ENCODE data around the gene TOP3B. TPM values are rescaled to one million over a fixed set of nuclear protein-coding genes. Genes with fewer than 3 reads are reported as not detected.

The TOP3B gene
- total RNA-seq, 2 experiments from 2014 or later = 82.6 to 98.7 TPM

DNA sequence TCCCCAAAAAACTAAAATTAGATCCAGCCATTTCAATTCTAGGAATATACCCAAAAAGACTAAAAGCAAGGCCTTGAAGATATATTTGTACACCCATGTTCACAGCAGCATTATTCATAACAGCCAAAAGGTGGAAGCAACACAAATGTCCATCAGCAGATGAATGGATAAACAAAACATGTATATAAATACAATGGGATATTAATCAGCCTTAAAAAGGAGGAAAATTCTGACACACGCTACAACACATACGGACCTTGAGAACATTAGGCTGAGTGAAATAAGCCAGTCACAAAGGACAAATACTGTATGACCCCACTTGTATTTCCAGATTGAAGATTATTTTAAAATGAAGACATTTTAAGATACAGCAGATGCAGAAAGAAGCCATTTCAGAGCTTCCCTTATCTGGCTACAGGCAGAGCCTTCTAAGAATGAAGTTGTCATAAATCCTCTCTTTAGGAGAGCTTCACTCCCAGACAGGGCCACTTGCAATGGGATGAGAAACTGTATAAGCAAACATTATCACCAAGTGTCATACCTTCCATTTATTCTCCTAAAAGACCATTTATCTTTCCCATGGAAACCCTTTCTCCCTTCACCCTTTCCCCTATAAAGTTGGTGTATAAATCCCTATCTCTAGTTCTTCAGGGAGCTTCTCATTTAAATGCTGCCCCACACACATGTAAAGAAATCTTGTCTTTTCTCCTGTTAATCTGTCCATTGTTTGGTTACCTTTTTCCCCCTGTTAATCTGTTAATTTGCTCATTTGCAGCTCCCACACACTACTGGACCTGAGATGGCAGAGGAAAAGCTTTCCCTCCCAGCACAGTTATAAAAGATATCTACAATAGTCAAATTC is 19.3 kb upstream of the TOP3B start:
- Histone ChIP-seq H3K9me2 (ENCODE audit: insufficient read depth, low read length) (no peaks in the 10 kb centered on the region), H2AFZ (ENCODE audit: low read length) (no peak overlapping the region), H3K79me2 (ENCODE audit: insufficient read depth, low read depth, low read length) (no peaks in the 10 kb centered on the region), H3K27ac (ENCODE audit: low read depth, low read length, poor library complexity, severe bottlenecking) (no peak overlapping the region), H3K4me1 (ENCODE audit: insufficient read depth, low read length, poor library complexity, severe bottlenecking) (no peaks in the 10 kb centered on the region), H4K20me1 (ENCODE audit: insufficient read depth, low read length) (no peaks in the 10 kb centered on the region), H3K9me3 (ENCODE audit: low read length) (no peaks in the 10 kb centered on the region), H3K36me3 (ENCODE audit: insufficient read depth, low read length) (no peaks in the 10 kb centered on the region), H3K4me2 (ENCODE audit: low read length) (no peak overlapping the region), H3K4me3 (ENCODE audit: low read depth, low read length, poor library complexity, severe bottlenecking) (no peak overlapping the region)
- POLR2A ChIA-PET = interaction anchor here (0.6 kb wide), 2 partner anchors 215 to 1886 kb away, joined by 3 read pairs; no protein-coding TSS in a partner anchor
- TF ChIP-seq, protein P1, sequence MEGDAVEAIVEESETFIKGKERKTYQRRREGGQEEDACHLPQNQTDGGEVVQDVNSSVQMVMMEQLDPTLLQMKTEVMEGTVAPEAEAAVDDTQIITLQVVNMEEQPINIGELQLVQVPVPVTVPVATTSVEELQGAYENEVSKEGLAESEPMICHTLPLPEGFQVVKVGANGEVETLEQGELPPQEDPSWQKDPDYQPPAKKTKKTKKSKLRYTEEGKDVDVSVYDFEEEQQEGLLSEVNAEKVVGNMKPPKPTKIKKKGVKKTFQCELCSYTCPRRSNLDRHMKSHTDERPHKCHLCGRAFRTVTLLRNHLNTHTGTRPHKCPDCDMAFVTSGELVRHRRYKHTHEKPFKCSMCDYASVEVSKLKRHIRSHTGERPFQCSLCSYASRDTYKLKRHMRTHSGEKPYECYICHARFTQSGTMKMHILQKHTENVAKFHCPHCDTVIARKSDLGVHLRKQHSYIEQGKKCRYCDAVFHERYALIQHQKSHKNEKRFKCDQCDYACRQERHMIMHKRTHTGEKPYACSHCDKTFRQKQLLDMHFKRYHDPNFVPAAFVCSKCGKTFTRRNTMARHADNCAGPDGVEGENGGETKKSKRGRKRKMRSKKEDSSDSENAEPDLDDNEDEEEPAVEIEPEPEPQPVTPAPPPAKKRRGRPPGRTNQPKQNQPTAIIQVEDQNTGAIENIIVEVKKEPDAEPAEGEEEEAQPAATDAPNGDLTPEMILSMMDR (conservative IDR thresholded peaks at IDR 0.05; ENCODE audit: low read length) = no peak
- no peak for TF ChIP-seq EZH2phosphoT487 (IDR thresholded peaks at IDR 0.05; ENCODE audit: borderline replicate concordance, low read depth, low read length)
- no TSS peak for BruUV-seq (replicated peaks)
- CTCF ChIA-PET (ENCODE audit: unreplicated experiment) = no interaction called here
- DNase-seq (ENCODE audit: low spot score) = no peak
- intact Hi-C loops (cut with micrococcal nuclease; ENCODE audit: unreplicated experiment) = no loop called here

DNA sequence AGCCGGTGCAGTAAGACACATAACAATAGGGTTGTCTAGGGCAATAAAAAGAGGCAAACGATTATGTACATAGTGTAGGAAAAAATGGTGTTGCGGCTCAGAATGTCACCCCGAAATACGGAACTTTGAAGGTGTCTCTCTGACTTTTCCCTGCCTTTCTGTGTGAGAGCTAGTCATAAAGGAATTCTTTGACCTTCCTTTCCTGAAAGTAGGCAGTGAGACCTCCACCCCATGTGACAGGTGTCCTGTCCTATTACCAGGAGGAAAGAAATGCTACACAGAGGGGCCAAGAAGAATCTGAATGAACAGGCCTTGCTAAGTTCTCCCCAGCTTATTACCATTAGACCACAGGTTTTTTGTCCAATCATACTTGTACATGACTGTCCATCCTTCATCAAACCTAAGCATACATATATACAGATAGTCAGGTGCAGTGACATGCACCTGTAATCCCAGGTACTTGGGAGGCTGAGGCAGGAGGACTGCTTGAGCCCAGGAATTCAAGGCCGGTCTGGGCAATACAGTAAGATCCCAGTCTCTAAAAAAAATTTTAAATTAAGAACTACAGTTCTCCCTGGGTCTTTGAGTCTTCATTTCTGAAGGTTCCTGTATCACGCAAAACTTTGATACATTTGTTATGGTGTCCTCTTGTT is 16.1 kb upstream of the TOP3B start:
- no peak for DNase-seq (ENCODE audit: low spot score)
- Histone ChIP-seq H3K9me3 (ENCODE audit: low read length) (no peaks in the 10 kb centered on the region), H3K4me2 (ENCODE audit: low read length) (no peak overlapping the region), H3K79me2 (ENCODE audit: insufficient read depth, low read depth, low read length) (no peaks in the 10 kb centered on the region), H3K4me3 (ENCODE audit: low read depth, low read length, poor library complexity, severe bottlenecking) (no peak overlapping the region), H3K27ac (ENCODE audit: low read depth, low read length, poor library complexity, severe bottlenecking) (no peak overlapping the region), H2AFZ (ENCODE audit: low read length) (no peak overlapping the region), H3K9me2 (ENCODE audit: insufficient read depth, low read length) (no peaks in the 10 kb centered on the region), H3K4me1 (ENCODE audit: insufficient read depth, low read length, poor library complexity, severe bottlenecking) (no peaks in the 10 kb centered on the region), H3K36me3 (ENCODE audit: insufficient read depth, low read length) (peaks cover 10% of the 10 kb centered on the region; the same call in 1 of the 2 replicates), H4K20me1 (ENCODE audit: insufficient read depth, low read length) (no peaks in the 10 kb centered on the region)
- ChIA-PET POLR2A (interaction anchor here (0.6 to 1.1 kb wide), 4 partner anchors 32 to 149 kb away, joined by 3 to 7 read pairs (median 4); no protein-coding TSS in a partner anchor), CTCF (ENCODE audit: unreplicated experiment) (no interaction called here)
- TF ChIP-seq EZH2phosphoT487 (IDR thresholded peaks at IDR 0.05; ENCODE audit: borderline replicate concordance, low read depth, low read length) = no peak
- TF ChIP-seq, protein P1 (conservative IDR thresholded peaks at IDR 0.05; ENCODE audit: low read length) = no peak
- BruUV-seq (replicated peaks) = no TSS peak
- intact Hi-C loops (cut with micrococcal nuclease; ENCODE audit: unreplicated experiment) = no loop called here
